HG03039 (cell line): ENCODE measurements around the gene IQSEC1.

Source experiments
- ATAC-seq: cut with Tn5 transposase; IDR thresholded peaks from one replicate; pipeline ENCODE4 v1.9.1; 2021; ENCODE audit warnings: mild to moderate bottlenecking, moderate library complexity; ENCODE audit not compliant: unreplicated experiment

The IQSEC1 gene

GRCh38 chr3:13051581-13051980, 21.6 kb downstream of the IQSEC1 start:
- ATAC-seq: no peak

GRCh38 chr3:13051066-13051465, 22.2 kb downstream of the IQSEC1 start:
- no peak for ATAC-seq

GRCh38 chr3:13050446-13050845, 22.8 kb downstream of the IQSEC1 start:
- no peak for ATAC-seq

GRCh38 chr3:13049400-13049799, 23.8 kb downstream of the IQSEC1 start:
- no peak for ATAC-seq

GRCh38 chr3:13047296-13048165, 25.7 kb downstream of the IQSEC1 start:
- ATAC-seq: no peak

GRCh38 chr3:13046569-13047274, 26.5 kb downstream of the IQSEC1 start:
- ATAC-seq: peak; percentile 10

- peak; percentile 75 for ATAC-seq
These were observed 27.2 kb downstream of the IQSEC1 start for GRCh38 chr3:13045904-13046568.

- ATAC-seq: no peak
These were observed 27.9 kb downstream of the IQSEC1 start for GRCh38 chr3:13045241-13045903.

- ATAC-seq: no peak
These were observed 28.6 kb downstream of the IQSEC1 start for GRCh38 chr3:13044496-13045240.

GRCh38 chr3:13043656-13044055, 29.6 kb downstream of the IQSEC1 start:
- ATAC-seq: no peak

GRCh38 chr3:13042715-13043271, 30.4 kb downstream of the IQSEC1 start:
- ATAC-seq: no peak

- no peak for ATAC-seq
These were observed 31.0 kb downstream of the IQSEC1 start for GRCh38 chr3:13042127-13042701.

GRCh38 chr3:13041113-13041776, 32.0 kb downstream of the IQSEC1 start:
- ATAC-seq: no peak

GRCh38 chr3:13040361-13041074, 32.7 kb downstream of the IQSEC1 start:
- ATAC-seq: peak; percentile 92

- ATAC-seq: no peak
These were observed 33.9 kb downstream of the IQSEC1 start for GRCh38 chr3:13039213-13039896.

- ATAC-seq: no peak
These were observed 35.6 kb downstream of the IQSEC1 start for GRCh38 chr3:13037458-13038117.

GRCh38 chr3:13034861-13035260, 38.4 kb downstream of the IQSEC1 start:
- no peak for ATAC-seq
